Measurements from ENCODE around the gene SALL4.

GRCh38 chr20:51750037-51750769 is 52.1 kb downstream of the SALL4 start:
- TF ChIP-seq POLR2AphosphoS5 (IDR thresholded peaks at IDR 0.05) (peak in 2 of 3 donors; percentile 15 to 75), EP300 (IDR thresholded peaks at IDR 0.05) (no peak), CTCF (IDR thresholded peaks at IDR 0.05) (no peak), POLR2A (IDR thresholded peaks at IDR 0.05) (no peak)
